ENCODE results near the gene TRAF3IP1. TPM values are rescaled to one million over a fixed set of nuclear protein-coding genes. Genes with fewer than 3 reads are reported as not detected.

TRAF3IP1 gene
- total and polyA plus RNA-seq, 2 donors (not counting 1 experiment from before 2014, with no cell fraction given) = 3.9 to 9.2 TPM

DNA sequence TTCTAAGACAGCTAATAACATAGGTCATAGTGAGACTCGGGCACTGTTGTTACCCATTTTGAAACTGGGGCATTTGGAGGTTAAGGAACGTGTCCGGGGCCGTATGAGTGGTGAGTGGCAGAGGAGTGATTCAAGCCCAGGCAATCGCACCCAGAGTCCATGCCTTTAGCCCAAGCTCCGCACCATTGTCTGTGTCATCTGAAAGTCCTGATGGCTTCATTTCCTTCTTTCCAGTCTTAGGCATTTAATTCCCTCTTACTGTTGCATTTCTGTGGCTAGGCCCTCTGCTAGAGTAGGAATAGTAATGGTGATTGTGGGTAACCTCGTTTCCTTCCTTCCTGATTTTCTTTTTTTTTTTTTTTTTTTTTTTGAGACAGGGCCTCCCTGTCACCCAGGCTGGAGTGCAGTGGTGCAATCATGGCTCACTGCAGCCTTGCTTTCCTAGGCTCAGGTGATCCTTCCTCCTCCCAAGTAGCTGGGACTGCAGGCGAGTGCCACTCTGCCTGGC, 56.6 kb downstream of the TRAF3IP1 start:
- Histone ChIP-seq H3K36me3 (ENCODE audit: control insufficient read depth, insufficient read depth, low read length) (no peaks in the 10 kb centered on the region), H3K27ac (ENCODE audit: insufficient read depth, low read length) (no peak overlapping the region), H2AFZ (ENCODE audit: low read length) (no peak overlapping the region), H3K4me1 (ENCODE audit: control insufficient read depth, extremely low read depth, insufficient read depth, low read length) (peaks cover 4% of the 10 kb centered on the region), H3K4me2 (ENCODE audit: extremely low read depth, insufficient read depth, low read length) (no peak overlapping the region), H3K27me3 (ENCODE audit: control insufficient read depth, insufficient read depth, low read length) (no peaks in the 10 kb centered on the region), H3K79me2 (ENCODE audit: control insufficient read depth, insufficient read depth, low read length) (no peaks in the 10 kb centered on the region), H3K9me3 (ENCODE audit: control insufficient read depth, insufficient read depth, low read depth, low read length) (no peaks in the 10 kb centered on the region), H3K9ac (ENCODE audit: insufficient read depth, low read length) (no peak overlapping the region), H4K20me1 (ENCODE audit: control insufficient read depth, extremely low read depth, insufficient read depth, low read length) (no peaks in the 10 kb centered on the region), H3K4me3 (replicated peaks in 1 of 4; ENCODE audit: control extremely low read depth in 1 of 4, insufficient read depth in 1 of 4, low read depth in 3 of 4, low read length in 4 of 4) (no peak overlapping the region)
- no peak for TF ChIP-seq EZH2 (IDR thresholded peaks at IDR 0.05; ENCODE audit: low read length, missing control alignments)
- peak in 1 of 2 donors; percentile 80 for DNase-seq (ENCODE audit: low read depth in 2 of 2)

DNA sequence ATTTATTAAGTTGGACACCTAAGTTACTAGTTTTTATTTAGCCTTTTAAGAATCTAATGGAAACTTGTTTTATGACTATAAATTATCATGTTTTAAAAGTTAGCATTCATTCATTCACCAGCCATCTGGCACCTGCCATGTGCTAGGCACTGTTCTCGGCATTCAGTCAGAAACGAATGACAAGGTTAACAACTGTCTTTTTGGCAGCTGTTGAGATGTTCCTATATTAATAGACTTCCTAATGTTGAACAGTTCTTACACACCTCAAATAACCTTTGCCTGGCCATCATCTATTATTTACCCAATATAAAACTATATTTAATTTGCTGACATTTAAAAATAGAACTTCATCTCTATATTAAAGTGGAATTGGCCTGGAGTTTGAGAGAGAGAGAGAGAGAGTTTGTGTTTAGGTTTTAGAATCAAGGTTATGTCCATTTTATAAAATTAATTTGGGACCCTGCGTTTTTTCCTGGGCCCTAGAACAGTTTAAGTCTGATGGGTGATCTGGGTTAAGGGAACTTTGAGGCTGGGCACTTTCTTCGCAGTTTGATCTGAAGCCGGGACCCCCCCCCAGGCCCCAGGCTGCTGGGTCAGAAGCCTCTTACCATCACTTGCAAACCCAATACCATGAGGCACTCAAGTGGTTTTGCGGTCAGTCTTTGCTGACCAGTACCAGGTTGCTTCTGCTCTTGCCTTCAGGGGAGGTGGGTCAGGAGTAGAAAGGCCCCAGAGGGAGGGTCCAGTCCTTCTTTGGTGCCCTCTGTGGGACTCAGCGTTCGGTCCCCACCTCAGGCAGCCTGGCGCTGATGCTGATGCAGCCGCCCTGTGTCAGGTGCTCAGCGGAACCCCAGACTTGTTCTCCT, 58.1 kb downstream of the TRAF3IP1 start:
- H3K4me3 ChIP-seq (replicated peaks in 1 of 4; ENCODE audit: control extremely low read depth in 1 of 4, insufficient read depth in 1 of 4, low read depth in 3 of 4, low read length in 4 of 4) = no peak overlapping the region
- no peaks in the 10 kb centered on the region for H4K20me1 ChIP-seq (ENCODE audit: control insufficient read depth, extremely low read depth, insufficient read depth, low read length)
- H3K4me1 ChIP-seq (ENCODE audit: control insufficient read depth, extremely low read depth, insufficient read depth, low read length) = peaks cover 4% of the 10 kb centered on the region
- H3K79me2 ChIP-seq (ENCODE audit: control insufficient read depth, insufficient read depth, low read length) = no peaks in the 10 kb centered on the region
- H3K9me3 ChIP-seq (ENCODE audit: control insufficient read depth, insufficient read depth, low read depth, low read length) = no peaks in the 10 kb centered on the region
- no peak overlapping the region for H3K27ac ChIP-seq (ENCODE audit: insufficient read depth, low read length)
- H3K36me3 ChIP-seq (ENCODE audit: control insufficient read depth, insufficient read depth, low read length) = no peaks in the 10 kb centered on the region
- H3K27me3 ChIP-seq (ENCODE audit: control insufficient read depth, insufficient read depth, low read length) = no peaks in the 10 kb centered on the region
- no peak overlapping the region for H2AFZ ChIP-seq (ENCODE audit: low read length)
- no peak for TF ChIP-seq EZH2 (IDR thresholded peaks at IDR 0.05; ENCODE audit: low read length, missing control alignments)
- TF ChIP-seq, protein P1, sequence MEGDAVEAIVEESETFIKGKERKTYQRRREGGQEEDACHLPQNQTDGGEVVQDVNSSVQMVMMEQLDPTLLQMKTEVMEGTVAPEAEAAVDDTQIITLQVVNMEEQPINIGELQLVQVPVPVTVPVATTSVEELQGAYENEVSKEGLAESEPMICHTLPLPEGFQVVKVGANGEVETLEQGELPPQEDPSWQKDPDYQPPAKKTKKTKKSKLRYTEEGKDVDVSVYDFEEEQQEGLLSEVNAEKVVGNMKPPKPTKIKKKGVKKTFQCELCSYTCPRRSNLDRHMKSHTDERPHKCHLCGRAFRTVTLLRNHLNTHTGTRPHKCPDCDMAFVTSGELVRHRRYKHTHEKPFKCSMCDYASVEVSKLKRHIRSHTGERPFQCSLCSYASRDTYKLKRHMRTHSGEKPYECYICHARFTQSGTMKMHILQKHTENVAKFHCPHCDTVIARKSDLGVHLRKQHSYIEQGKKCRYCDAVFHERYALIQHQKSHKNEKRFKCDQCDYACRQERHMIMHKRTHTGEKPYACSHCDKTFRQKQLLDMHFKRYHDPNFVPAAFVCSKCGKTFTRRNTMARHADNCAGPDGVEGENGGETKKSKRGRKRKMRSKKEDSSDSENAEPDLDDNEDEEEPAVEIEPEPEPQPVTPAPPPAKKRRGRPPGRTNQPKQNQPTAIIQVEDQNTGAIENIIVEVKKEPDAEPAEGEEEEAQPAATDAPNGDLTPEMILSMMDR (conservative IDR thresholded peaks at IDR 0.05 in 1 of 2, IDR thresholded peaks at IDR 0.05 in 1 of 2; ENCODE audit: low read depth in 1 of 2, low read length in 2 of 2) = no peak
- no peak overlapping the region for H3K4me2 ChIP-seq (ENCODE audit: extremely low read depth, insufficient read depth, low read length)
- DNase-seq (ENCODE audit: low read depth in 2 of 2) = no peak
- H3K9ac ChIP-seq (ENCODE audit: insufficient read depth, low read length) = no peak overlapping the region

DNA sequence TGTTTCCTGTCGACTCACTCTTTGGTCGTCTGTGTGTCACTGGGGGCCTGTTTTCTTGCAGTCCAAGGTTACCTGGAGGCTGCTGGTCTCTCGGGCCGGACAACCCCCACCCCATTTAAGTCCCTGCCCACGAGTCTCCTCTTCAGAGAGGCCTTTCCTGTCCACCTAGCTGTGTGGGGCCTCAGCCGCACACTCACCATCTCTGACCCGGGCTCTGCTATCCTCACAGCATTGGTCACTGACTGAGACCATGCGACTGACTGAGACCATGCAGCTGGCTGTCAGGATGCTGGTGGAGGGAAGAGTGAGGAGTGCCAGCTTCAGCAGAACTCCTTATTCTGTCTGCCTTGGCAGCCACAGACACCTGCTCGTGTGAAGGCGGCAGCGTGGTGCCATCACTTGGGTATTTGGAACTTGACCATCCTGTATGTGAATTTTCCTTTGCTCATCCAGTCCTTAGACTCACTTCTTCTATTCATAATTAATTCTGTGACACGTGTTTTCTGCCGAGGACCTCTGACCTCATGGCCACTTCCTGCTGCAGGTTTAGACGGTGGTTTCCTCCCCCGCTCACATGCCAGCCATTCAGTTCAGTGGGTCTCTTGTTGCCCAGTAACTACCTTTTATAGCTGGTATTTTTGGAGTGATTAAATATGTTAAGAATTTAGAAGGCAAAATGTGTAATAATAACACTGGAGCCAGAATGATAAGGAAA, 58.9 kb downstream of the TRAF3IP1 start:
- Histone ChIP-seq H2AFZ (ENCODE audit: low read length) (no peak overlapping the region), H3K4me1 (ENCODE audit: control insufficient read depth, extremely low read depth, insufficient read depth, low read length) (peaks cover 4% of the 10 kb centered on the region), H3K27me3 (ENCODE audit: control insufficient read depth, insufficient read depth, low read length) (no peaks in the 10 kb centered on the region), H3K79me2 (ENCODE audit: control insufficient read depth, insufficient read depth, low read length) (no peaks in the 10 kb centered on the region), H3K4me2 (ENCODE audit: extremely low read depth, insufficient read depth, low read length) (peak overlapping the region; percentile 27), H4K20me1 (ENCODE audit: control insufficient read depth, extremely low read depth, insufficient read depth, low read length) (no peaks in the 10 kb centered on the region), H3K27ac (ENCODE audit: insufficient read depth, low read length) (peak overlapping the region; percentile 11), H3K36me3 (ENCODE audit: control insufficient read depth, insufficient read depth, low read length) (no peaks in the 10 kb centered on the region), H3K4me3 (replicated peaks in 1 of 4; ENCODE audit: control extremely low read depth in 1 of 4, insufficient read depth in 1 of 4, low read depth in 3 of 4, low read length in 4 of 4) (no peak overlapping the region), H3K9me3 (ENCODE audit: control insufficient read depth, insufficient read depth, low read depth, low read length) (no peaks in the 10 kb centered on the region), H3K9ac (ENCODE audit: insufficient read depth, low read length) (no peak overlapping the region)
- DNase-seq (ENCODE audit: low read depth in 2 of 2) = peak; percentile 28 to 92
- TF ChIP-seq, protein P1 (conservative IDR thresholded peaks at IDR 0.05 in 1 of 2, IDR thresholded peaks at IDR 0.05 in 1 of 2; ENCODE audit: low read depth in 1 of 2, low read length in 2 of 2) = no peak
- TF ChIP-seq EZH2 (IDR thresholded peaks at IDR 0.05; ENCODE audit: low read length, missing control alignments) = no peak
